GM12801 (cell line): Measurements from ENCODE around the gene RASL11A.

ENCODE experiments used
- TF ChIP-seq, protein P1 (sequence below): IDR thresholded peaks from one replicate; pipeline ENCODE4 v1.5.1; 2011; ENCODE audit warnings: control low read depth; ENCODE audit not compliant: insufficient read length; ENCODE audit errors: extremely low read depth

RASL11A gene

GRCh38 chr13:27311518-27312210 is 41.0 kb downstream of the RASL11A start:
- TF ChIP-seq, protein P1, sequence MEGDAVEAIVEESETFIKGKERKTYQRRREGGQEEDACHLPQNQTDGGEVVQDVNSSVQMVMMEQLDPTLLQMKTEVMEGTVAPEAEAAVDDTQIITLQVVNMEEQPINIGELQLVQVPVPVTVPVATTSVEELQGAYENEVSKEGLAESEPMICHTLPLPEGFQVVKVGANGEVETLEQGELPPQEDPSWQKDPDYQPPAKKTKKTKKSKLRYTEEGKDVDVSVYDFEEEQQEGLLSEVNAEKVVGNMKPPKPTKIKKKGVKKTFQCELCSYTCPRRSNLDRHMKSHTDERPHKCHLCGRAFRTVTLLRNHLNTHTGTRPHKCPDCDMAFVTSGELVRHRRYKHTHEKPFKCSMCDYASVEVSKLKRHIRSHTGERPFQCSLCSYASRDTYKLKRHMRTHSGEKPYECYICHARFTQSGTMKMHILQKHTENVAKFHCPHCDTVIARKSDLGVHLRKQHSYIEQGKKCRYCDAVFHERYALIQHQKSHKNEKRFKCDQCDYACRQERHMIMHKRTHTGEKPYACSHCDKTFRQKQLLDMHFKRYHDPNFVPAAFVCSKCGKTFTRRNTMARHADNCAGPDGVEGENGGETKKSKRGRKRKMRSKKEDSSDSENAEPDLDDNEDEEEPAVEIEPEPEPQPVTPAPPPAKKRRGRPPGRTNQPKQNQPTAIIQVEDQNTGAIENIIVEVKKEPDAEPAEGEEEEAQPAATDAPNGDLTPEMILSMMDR: no peak

GRCh38 chr13:27313770-27314169 is 43.1 kb downstream of the RASL11A start:
- TF ChIP-seq, protein P1: no peak

GRCh38 chr13:27319404-27319803 is 48.8 kb downstream of the RASL11A start:
- TF ChIP-seq, protein P1: no peak

DNA sequence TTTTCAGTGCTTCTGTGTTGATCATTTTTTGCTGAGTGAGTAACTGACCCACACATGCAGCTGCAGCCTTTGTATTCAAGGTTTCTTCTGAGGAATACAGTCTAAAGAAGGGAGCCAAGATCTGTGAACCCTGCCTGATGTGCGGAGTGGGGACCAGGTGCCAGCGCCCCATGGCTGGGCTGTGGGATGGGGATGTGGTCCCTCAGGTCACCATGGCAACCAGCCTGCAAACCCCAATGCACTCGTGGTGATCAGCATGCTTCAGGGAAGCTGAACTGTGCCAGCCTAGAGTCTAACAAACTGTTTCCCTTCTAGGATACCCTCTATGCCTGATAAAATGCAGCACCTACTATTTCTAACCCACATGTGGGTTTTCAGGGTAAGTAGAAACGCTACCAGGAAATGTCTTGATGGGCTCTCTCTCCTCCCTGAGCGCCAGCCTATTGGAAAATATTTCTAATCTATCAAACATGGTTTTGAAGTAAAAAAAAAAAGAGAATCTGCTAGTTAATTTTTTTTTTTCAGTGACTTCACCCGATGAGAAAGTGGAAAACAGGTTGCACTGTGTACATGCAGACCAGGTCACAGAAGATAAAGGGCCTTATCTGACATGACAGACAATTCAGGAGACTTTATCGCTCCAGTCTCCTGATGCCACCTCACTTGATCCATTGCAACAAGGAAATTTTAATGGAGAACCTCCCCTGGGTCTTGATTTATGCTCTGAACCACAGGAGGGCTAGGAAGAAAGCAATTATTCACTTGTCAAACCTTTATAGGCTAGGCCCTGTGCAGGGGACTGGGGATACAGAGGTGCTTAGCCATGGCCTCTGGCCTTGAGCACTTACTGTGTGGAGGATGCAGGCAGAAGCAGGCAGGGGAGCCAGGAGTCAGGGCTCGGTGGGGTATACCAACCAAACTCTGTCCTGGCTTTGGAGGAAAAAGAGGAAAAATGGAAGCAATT is 51.1 kb downstream of the RASL11A start:
- TF ChIP-seq, protein P1: no peak
